CD4-positive, alpha-beta T cell (primary cell): ENCODE results near the gene DDX60. TPM values are rescaled to one million over a fixed set of nuclear protein-coding genes. Genes with fewer than 3 reads are reported as not detected.
"Not testable (repeated sequence)": the region's sequence is repeated elsewhere in the genome, so short reads cannot be mapped to it uniquely, and the experiment has no call there.

Experiments
- ATAC-seq: fragments of 200-7000 bp; cut with Tn5 transposase; one replicate; pipeline ENCODE4 v1.10.0; 2022; ENCODE audit warnings: mild to moderate bottlenecking; ENCODE audit not compliant: poor library complexity
- CTCF ChIA-PET: fragments of 350-600 bp; sonication (Branson Sonifier 250); formaldehyde crosslinking; loops from one replicate; lab custom pipeline; 2021; ENCODE audit warnings: antibody characterized with exemption, inconsistent platforms; lab: Charles Lee
- POLR2A ChIA-PET: fragments of 350-600 bp; sonication (Branson Sonifier 250); formaldehyde crosslinking; loops from one replicate; lab custom pipeline; 2021; ENCODE audit warnings: antibody characterized with exemption, inconsistent platforms; lab: Charles Lee
- DNase-seq, 14 experiments: peaks; one replicate each; pipeline ENCODE4 v3.0.0-alpha.2; 2013 to 2020; ENCODE audit warnings: mixed read lengths in 2 of 14
- H3K27ac ChIP-seq, 2 donors: one replicate each; pipeline versions ENCODE4 v1.5.1 to v1.7.0; 2013; ENCODE audit warnings: low read length in 2 of 2, low read depth in 1 of 2, mild to moderate bottlenecking in 1 of 2
- H3K27me3 ChIP-seq, 2 experiments: 1 replicate in 1 of 2; 2 replicates in 1 of 2; pipeline versions ENCODE4 v1.6.1 to v1.7.0; 2013; ENCODE audit warnings: low read length in 2 of 2, control low read depth in 1 of 2, mild to moderate bottlenecking in 1 of 2, moderate library complexity in 1 of 2; ENCODE audit not compliant: insufficient read depth in 2 of 2, control insufficient read depth in 1 of 2
- H3K36me3 ChIP-seq: one replicate; pipeline ENCODE4 v1.6.1; 2013; ENCODE audit warnings: low read length, control low read depth; ENCODE audit not compliant: insufficient read depth
- H3K4me1 ChIP-seq: one replicate; pipeline ENCODE4 v1.6.1; 2013; ENCODE audit warnings: low read length, control low read depth; ENCODE audit not compliant: insufficient read depth
- H3K4me3 ChIP-seq: one replicate; pipeline ENCODE4 v1.5.1; 2013; ENCODE audit warnings: mild to moderate bottlenecking, low read length, moderate library complexity
- H3K9me3 ChIP-seq, 2 experiments: 1 replicate in 1 of 2; 2 replicates in 1 of 2; pipeline versions ENCODE4 v1.6.1 to v1.7.0; 2013; ENCODE audit warnings: low read length in 2 of 2, mild to moderate bottlenecking in 2 of 2, control low read depth in 1 of 2, moderate library complexity in 1 of 2; ENCODE audit not compliant: control insufficient read depth in 1 of 2, insufficient read depth in 1 of 2
- H3K27ac Mint-ChIP-seq: one replicate; pipeline ENCODE4 v1.8.0; 2020; ENCODE audit warnings: mixed read lengths
- H3K27me3 Mint-ChIP-seq: one replicate; pipeline ENCODE4 v1.8.0; 2021; ENCODE audit warnings: mixed read lengths
- H3K36me3 Mint-ChIP-seq: one replicate; pipeline ENCODE4 v1.8.0; 2021; ENCODE audit warnings: low read depth, mixed read lengths
- H3K4me1 Mint-ChIP-seq: one replicate; pipeline ENCODE4 v1.8.0; 2021; ENCODE audit warnings: low read depth, mixed read lengths
- H3K4me3 Mint-ChIP-seq: one replicate; pipeline ENCODE4 v1.8.0; 2020; ENCODE audit warnings: mild to moderate bottlenecking, mixed read lengths
- H3K9me3 Mint-ChIP-seq: one replicate; pipeline ENCODE4 v1.8.0; 2020; ENCODE audit warnings: mixed read lengths
- CTCF ChIP-seq: fragments of 200-600 bp; IDR thresholded peaks from one replicate; pipeline ENCODE4 v1.8.0; 2022; ENCODE audit warnings: antibody characterized with exemption, mild to moderate bottlenecking
- intact Hi-C, 2 experiments: fragments of 100-400 bp; cut with DNase I in 1 of 2; cut with micrococcal nuclease in 1 of 2; formaldehyde crosslinking; loops; one replicate each; pipeline versions ENCODE4 v1.15.1 to v1.9.0; 2023 to 2025; cut with DNase I, micrococcal nuclease
- total RNA-seq, 174 experiments: library from RNA in 2 of 174; stranded (reverse) in 2 of 174; gene quantifications; one replicate each; pipeline ENCODE4 v1.2.3 and lab custom pipeline; 2021 to 2026

Gene DDX60
- total RNA-seq, 2 experiments from 2014 or later, result 11.9 to 12.2 TPM

GRCh38 chr4:168218645-168219044 is 99.9 kb downstream of the DDX60 start:
- ChIA-PET CTCF (no interaction called here), POLR2A (no interaction called here)
- Histone ChIP-seq H3K36me3 (peaks cover 67% of the 10 kb centered on the region), H3K4me3 (no peak overlapping the region), H3K27me3 (no peaks in the 10 kb centered on the region), H3K27ac (no peak overlapping the region), H3K9me3 (peaks cover 0 to 4% of the 10 kb centered on the region in 2 experiments), H3K4me1 (no peaks in the 10 kb centered on the region)
- H3K27me3 Mint-ChIP-seq, result no peaks in the 10 kb centered on the region
- H3K4me3 Mint-ChIP-seq, result no peak overlapping the region
- H3K4me1 Mint-ChIP-seq, result peaks cover 6% of the 10 kb centered on the region
- intact Hi-C loops, result no loop called here
- H3K27ac Mint-ChIP-seq, result no peak overlapping the region
- no peak for TF ChIP-seq CTCF
- no peaks in the 10 kb centered on the region for H3K9me3 Mint-ChIP-seq
- peaks cover 97% of the 10 kb centered on the region for H3K36me3 Mint-ChIP-seq
- DNase-seq (no peak), ATAC-seq (no peak)

GRCh38 chr4:168213511-168213910 is 105.0 kb downstream of the DDX60 start:
- CTCF ChIA-PET, H3K27me3 Mint-ChIP-seq, H3K4me3 ChIP-seq, H3K9me3 ChIP-seq, H3K27ac ChIP-seq, intact Hi-C loops, ATAC-seq, H3K9me3 Mint-ChIP-seq, DNase-seq, POLR2A ChIA-PET, H3K27ac Mint-ChIP-seq, H3K4me3 Mint-ChIP-seq, H3K4me1 Mint-ChIP-seq, H3K27me3 ChIP-seq, H3K4me1 ChIP-seq: not testable (repeated sequence)
- H3K36me3 ChIP-seq, result peaks cover 20% of the 10 kb centered on the region
- H3K36me3 Mint-ChIP-seq, result peaks cover 60% of the 10 kb centered on the region

GRCh38 chr4:168212656-168213055 is 105.9 kb downstream of the DDX60 start:
- ChIA-PET CTCF (no interaction called here), POLR2A (no interaction called here)
- Mint-ChIP-seq H3K4me3 (no peak overlapping the region), H3K9me3 (peaks cover 7% of the 10 kb centered on the region), H3K27ac (no peak overlapping the region), H3K36me3 (peaks cover 55% of the 10 kb centered on the region), H3K27me3 (no peaks in the 10 kb centered on the region), H3K4me1 (no peaks in the 10 kb centered on the region)
- no peak overlapping the region for H3K27ac ChIP-seq
- no peak for TF ChIP-seq CTCF
- no peaks in the 10 kb centered on the region for H3K4me1 ChIP-seq
- intact Hi-C loops, result no loop called here
- H3K36me3 ChIP-seq, result peaks cover 12% of the 10 kb centered on the region
- H3K27me3 ChIP-seq, result no peaks in the 10 kb centered on the region
- peaks cover 0 to 9% of the 10 kb centered on the region in 2 experiments for H3K9me3 ChIP-seq
- DNase-seq (no peak), ATAC-seq (no peak)
- H3K4me3 ChIP-seq, result no peak overlapping the region

- Mint-ChIP-seq H3K27me3 (no peaks in the 10 kb centered on the region), H3K9me3 (peaks cover 19% of the 10 kb centered on the region), H3K4me1 (no peaks in the 10 kb centered on the region), H3K36me3 (peaks cover 45% of the 10 kb centered on the region), H3K27ac (no peak overlapping the region), H3K4me3 (no peak overlapping the region)
- CTCF ChIA-PET, result no interaction called here
- Histone ChIP-seq H3K27ac (no peak overlapping the region), H3K4me3 (no peak overlapping the region), H3K9me3 (peaks cover 4 to 9% of the 10 kb centered on the region in 2 experiments), H3K4me1 (no peaks in the 10 kb centered on the region), H3K27me3 (no peaks in the 10 kb centered on the region), H3K36me3 (no peaks in the 10 kb centered on the region)
- ATAC-seq, result no peak
- POLR2A ChIA-PET, result no interaction called here
- no peak for TF ChIP-seq CTCF
- no peak for DNase-seq
- intact Hi-C loops, result no loop called here
Measured at GRCh38 chr4:168208957-168209614, 109.5 kb downstream of the DDX60 start.
